ENCODE data around the gene CDCA4.
"Not testable (repeated sequence)": the region's sequence is repeated elsewhere in the genome, so short reads cannot be mapped to it uniquely, and the experiment has no call there.

The CDCA4 gene

GRCh38 chr14:105020815-105021655 is at the start of gene CDCA4:
Gene CDCA4 (minus strand): TSS chr14:105021083. CDS start chr14:105011929, 9,154 bp downstream.
- peak; percentile 83 for DNase-seq

GRCh38 chr14:105069871-105070759 is 49.2 kb upstream of the CDCA4 start:
- no peak for DNase-seq

DNA sequence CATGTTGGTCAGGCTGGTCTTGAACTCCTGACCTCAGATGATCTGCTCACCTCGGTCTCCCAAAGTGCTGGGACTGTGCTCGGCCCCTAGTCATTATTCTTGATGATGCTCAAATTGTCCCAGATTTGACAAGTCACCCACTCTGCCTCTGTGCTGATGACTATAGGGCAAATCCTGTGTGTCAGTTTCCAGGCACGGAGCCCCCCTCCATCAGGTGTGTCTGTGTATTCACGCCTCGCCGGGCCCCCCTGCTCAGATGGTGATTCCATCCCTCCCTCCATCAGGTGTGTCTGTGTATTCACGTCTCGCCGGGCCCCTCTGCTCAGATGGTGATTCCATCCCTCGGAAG is 48.6 kb upstream of the CDCA4 start:
- DNase-seq: no peak

DNA sequence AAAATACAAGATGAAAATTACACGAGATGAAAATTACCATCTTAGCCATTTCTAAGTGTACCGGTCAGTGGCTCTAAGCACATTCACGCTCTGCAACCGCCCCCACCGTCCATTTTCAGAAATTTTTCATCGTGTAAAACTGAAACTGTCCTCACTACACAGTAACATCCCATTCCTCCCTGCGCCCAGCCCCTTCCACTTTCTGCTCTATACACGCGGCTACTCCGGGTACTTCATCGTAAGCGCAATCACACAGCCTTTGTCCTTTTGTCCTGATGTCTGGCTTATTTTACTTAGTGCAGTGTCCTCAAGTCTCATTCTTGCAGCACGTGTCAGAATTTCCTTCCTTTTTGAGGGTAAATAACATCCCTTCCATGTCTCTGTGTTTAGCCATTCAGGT is 47.9 kb upstream of the CDCA4 start:
- DNase-seq: no peak

DNA sequence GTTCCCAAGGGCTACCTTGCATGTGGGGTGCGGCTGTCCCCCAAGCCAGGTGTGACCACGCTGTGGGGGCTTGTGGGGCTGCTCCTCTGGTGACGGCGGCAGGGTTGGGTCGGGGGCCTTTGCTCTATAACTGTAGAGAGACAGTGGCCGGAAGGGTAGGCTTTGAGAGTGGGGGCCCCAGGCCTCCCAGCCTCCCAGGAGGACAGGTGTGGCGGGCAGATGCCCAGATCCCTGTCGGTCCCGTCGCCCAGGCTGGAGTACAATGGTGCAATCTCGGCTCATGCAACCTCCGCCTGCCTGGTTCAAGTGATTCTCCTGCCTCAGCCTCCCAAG is 47.1 kb upstream of the CDCA4 start:
- no peak for DNase-seq

DNA sequence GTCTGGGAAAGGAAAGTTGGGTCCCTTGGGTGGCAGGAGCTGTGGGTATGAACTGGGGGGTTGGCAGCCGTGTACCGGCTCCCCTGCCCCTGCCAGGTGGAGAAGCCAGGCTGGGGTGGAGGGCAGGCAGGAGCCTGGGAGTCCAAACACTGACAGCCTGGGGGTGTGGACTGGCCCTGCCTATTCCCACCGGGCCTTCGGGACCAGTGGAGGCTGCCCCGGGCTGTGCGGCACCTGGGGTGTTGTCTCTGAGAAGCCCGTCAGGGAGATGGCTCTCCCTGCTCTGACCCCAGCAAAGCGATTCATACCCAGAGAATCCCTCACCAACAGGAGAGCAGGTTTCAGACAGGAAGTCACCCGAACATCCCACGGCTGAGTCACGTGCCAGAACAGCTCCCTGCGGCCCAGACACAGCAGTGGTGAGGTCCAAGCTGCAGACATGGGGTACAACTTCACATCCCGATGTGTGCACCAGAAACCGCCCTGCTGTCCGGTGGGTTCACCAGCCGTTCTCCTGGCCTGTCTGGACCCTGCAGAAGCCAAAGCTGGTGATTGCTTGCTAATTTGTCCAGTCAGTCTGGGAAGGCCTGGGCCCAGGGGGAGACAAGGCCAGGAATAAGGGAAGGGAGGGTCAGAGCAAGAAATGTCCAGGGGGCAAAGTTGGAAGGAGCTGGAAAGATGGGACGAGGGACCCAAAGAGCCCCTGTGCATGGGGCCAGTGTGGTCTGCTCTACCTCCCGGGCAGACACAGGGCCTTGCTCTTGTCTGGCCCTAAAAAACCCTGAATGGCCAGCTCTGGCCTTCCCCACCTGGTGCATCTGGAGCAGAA is 46.5 kb upstream of the CDCA4 start:
- DNase-seq: no peak

GRCh38 chr14:105066240-105067071 is 45.6 kb upstream of the CDCA4 start:
- no peak for DNase-seq

GRCh38 chr14:105065280-105066228 is 44.7 kb upstream of the CDCA4 start, which contains the start of gene GPR132:
Gene GPR132 (minus strand): TSS chr14:105065430. CDS start chr14:105055420, 10,010 bp downstream.
- DNase-seq: no peak

GRCh38 chr14:105064721-105065143 is 43.8 kb upstream of the CDCA4 start:
- no peak for DNase-seq

DNA sequence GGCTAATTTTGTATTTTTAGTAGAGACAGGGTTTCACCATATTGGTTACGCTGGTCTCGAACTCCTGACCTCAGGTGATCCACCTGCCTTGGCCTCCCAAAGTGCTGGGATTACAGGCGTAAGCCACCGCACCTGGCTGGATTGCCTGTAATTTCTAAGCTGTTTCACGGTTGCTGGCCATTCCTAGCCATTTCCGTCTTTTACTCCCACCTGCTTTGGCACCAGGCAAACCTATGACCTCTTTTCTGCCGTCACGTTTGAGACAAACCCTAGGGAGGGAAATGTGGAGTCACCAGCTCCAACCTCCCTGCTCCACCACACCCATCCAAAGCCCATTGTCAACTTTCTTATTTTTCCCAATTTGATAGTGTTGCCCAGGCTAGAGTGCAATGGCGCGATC is 43.1 kb upstream of the CDCA4 start:
- no peak for DNase-seq

DNA sequence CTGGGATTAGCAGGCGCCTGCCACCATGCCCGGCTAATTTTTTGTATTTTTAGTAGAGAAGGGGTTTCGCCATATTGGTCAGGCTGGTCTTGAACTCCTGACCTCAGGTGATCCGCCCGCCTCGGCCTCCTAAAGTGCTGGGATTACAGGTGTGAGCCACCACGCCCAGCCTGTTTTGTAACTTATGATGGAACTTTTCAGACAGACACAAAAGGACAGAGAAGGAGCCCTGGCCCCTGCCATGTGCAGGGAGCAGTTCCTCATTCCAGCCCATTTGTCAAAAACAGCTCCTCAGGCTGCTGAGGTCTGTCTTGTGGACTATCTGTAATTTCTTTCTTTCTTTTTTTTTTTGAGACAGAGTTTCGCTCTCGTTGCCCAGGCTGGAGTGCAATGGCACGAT is 42.6 kb upstream of the CDCA4 start:
- DNase-seq: not testable (repeated sequence)

GRCh38 chr14:105063056-105063455 is 42.2 kb upstream of the CDCA4 start:
- DNase-seq: no peak

DNA sequence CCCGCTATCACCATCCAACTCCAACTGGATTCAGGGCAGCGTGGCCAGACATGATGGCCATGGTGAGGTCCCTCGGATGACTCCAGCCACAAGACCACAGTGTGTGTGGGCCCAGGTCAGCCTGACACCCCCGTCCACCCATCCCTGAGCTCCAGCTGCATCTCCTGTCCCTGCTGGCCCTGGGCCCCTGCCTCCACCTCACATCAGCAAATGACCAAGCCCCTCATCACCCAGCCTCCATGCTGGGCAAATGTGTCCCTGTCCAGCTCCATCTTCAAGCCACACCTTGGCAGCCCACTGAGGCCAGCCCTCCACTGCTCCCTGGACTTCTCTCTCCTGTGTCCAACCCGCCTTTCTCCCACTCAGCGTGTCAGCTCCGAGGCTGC is 41.2 kb upstream of the CDCA4 start:
- no peak for DNase-seq

DNA sequence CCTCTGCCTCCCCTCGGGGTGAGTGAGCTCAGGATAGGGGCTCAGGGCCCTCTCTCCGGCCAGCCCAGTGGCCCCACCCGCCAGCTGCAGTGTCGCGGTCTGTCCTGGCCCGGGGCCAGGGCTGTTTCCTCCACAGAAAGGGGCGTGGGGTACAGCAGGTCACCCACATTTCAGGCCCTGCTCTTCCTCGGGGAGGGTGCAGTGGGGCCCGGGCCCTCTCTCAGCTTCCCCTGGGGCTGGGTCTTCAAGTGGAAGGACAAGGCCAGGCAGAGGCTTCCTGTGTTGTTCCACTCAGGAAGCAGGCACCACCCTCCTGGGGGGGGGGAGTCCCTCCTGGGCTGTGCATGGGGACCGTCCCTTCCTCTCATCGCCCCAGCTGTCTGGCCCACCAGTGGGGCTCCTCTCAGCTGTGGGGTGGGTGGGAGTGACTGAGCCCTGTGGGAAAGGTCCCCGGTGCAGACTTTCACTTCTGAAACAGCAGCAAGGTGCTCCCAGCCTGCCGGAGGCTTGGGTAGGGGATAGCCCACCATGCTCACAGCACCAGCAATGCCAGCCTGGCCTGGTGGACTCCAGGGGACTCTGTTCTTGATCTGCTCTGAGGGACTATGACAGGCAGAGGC is 40.7 kb upstream of the CDCA4 start:
- DNase-seq: no peak

DNA sequence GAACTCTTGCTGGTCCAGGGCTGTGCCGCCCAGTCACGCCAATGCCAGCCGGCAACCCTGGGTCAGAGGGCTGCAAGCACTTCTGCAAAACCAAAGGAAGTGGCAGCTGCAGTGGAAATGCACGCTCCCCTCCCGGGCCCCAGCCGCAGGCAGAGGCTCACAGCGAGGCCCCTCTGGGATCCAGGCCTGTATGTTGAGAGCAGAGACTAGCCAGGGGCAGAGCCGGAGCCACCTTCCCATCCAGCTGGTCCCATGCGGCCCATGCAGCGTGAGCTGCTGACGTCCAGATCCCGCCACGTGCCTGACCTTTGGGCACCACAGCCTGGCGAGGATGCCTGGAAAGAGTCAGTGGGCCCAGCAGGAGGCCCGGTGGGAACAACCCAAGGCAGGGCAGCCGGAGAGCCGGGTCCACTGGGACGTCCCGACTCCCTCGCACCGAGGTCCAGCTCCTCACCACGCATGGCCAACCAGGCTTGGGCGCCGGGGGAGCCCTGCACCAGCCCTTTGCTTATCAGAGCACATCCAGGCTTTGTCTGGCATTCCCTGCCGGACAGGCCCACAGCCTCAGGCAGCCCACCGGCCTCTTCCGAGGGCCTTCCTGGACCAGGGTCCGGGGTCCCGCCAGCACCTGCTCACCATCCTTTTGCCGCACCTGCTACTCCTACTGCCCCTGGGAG is 40.0 kb upstream of the CDCA4 start:
- no peak for DNase-seq

DNA sequence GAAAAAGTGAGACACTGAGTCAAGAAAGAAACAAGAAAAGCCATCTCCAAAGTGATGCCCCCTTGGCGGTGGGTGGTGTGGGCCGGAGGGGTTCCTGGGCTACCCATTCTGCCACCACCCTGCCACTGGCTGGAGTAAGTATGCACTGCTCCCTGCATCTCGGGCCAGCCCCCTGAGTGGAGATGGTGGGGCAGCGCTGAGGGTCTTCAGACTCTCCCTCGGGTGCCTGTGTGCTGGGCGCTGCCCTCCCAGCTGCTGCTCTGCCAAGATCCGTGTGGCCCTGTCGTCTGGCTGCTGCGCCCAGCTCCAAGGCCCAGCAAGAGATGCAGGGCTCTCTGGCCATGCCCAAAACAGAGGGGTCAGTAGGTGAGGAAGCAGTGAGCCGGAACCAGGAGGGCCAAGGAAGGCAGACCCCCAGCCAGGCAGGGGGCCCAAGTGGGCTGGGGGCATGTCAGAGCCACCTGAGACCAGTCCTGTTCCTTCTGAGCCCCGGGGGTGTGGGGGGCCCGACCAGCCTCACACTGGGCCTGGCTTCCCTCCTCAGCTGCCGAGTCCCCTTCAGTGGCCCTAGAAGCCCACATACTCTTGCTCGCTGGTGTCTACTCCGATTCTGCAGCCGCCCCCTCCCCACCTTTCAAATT is 39.2 kb upstream of the CDCA4 start:
- DNase-seq: no peak

- DNase-seq: no peak
These were observed 38.4 kb upstream of the CDCA4 start for GRCh38 chr14:105059035-105059924.

GRCh38 chr14:105058521-105059034 is 37.7 kb upstream of the CDCA4 start:
- no peak for DNase-seq
